Suprapubic skin (tissue), 4 donors: Measurements from ENCODE around the gene EMX1.

Experiments
- POLR2A ChIP-seq, 2 donors: fragments of 450-650 bp; IDR thresholded peaks; one replicate each; pipeline ENCODE4 v1.6.1; 2017; ENCODE audit warnings: antibody characterized with exemption in 2 of 2, mild to moderate bottlenecking in 2 of 2, moderate library complexity in 2 of 2
- POLR2AphosphoS5 ChIP-seq, 3 donors: sonication (generic); formaldehyde crosslinking; IDR thresholded peaks; one replicate each; pipeline ENCODE4 v1.6.1; 2017; ENCODE audit warnings: antibody characterized with exemption in 3 of 3

DNA sequence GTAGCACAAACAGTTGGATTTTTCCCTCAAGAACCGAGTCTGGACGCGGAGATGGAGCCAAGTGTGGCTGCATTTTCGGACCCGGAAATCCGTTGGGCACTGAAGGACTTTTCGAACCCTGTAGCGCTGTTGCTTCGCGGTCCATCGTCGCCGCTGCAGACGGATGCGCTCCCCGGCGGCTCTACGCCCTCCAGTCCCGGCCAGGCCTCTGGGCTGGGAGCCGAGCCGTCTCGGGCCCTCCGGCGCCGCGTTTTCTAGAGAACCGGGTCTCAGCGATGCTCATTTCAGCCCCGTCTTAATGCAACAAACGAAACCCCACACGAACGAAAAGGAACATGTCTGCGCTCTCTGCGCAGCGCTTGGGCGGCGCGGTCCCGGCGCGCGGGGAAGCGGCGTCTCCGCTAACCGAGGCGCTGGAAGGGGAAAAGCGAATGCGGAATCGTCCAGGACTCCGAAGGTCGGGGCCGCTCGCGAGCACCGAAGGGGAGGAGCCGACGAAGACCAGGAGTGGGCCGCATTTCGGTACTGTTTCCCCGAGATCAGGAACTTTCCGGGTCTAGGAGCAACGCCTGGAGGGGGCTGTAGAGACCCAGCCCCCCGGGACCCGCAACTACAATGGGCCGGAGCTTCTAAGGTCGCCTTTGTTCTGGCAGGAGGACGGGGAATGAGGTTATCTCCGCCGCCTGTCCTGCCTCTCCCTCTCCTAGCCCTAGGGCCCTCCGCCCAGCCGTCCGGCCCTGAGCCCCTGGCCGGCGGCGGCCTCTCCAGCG is 3.2 kb downstream of the EMX1 start:
- TF ChIP-seq POLR2A (IDR thresholded peaks at IDR 0.05) (no peak), POLR2AphosphoS5 (IDR thresholded peaks at IDR 0.05) (no peak)
